ENCODE data around the gene TMEM178B. TPM values are rescaled to one million over a fixed set of nuclear protein-coding genes. Genes with fewer than 3 reads are reported as not detected.

TMEM178B gene
- polyA plus RNA-seq, 1 of the 3 experiments (the other 2 are of a cell fraction) = 0.20 TPM

- Histone ChIP-seq H3K4me3 (ENCODE audit: low read depth in 2 of 2, low read length in 1 of 2) (no peak overlapping the region), H3K36me3 (replicated peaks in 1 of 2; ENCODE audit: control insufficient read depth in 1 of 2, insufficient read depth in 2 of 2, low read length in 1 of 2) (no peaks in the 10 kb centered on the region), H2AFZ (ENCODE audit: low read depth) (no peak overlapping the region), H3K4me1 (ENCODE audit: control insufficient read depth in 1 of 2, insufficient read depth in 2 of 2, low read depth in 1 of 2, low read length in 1 of 2) (peaks cover 0 to 4% of the 10 kb centered on the region in 2 experiments; a peak in 1 of 4 replicates), H4K20me1 (ENCODE audit: insufficient read depth) (no peaks in the 10 kb centered on the region), H3K79me2 (ENCODE audit: insufficient read depth) (no peaks in the 10 kb centered on the region), H3K9me2 (no peaks in the 10 kb centered on the region), H3K4me2 (no peak overlapping the region), H3K27me3 (ENCODE audit: insufficient read depth) (no peaks in the 10 kb centered on the region), H3F3A (replicated peaks; ENCODE audit: insufficient read depth) (no peaks in the 10 kb centered on the region), H3K9ac (no peak overlapping the region), H3K9me3 (no peaks in the 10 kb centered on the region), H3K27ac (ENCODE audit: low read depth in 2 of 2, low read length in 1 of 2) (no peak overlapping the region)
- DNase-seq = no peak
- POLR2A ChIA-PET = no interaction called here
- CTCF ChIA-PET = no interaction called here
- 23% methylated on average over 3 of the region's 3 CpGs for WGBS (ENCODE audit: low lambda C conversion rate)
- TF ChIP-seq MEF2A (IDR thresholded peaks at IDR 0.05; ENCODE audit: borderline replicate concordance, low read depth) (no peak), PBX3 (IDR thresholded peaks at IDR 0.05) (no peak), ELF1 (IDR thresholded peaks at IDR 0.05) (no peak), YY1 (IDR thresholded peaks at IDR 0.05; ENCODE audit: low read depth) (no peak)
Measured at GRCh38 chr7:141280100-141280499, 206.2 kb downstream of the TMEM178B start.

- ChIA-PET CTCF (interaction anchor here (0.7 kb wide), 1 partner anchor 215 kb away, joined by 3 read pairs; no protein-coding TSS in a partner anchor), POLR2A (no interaction called here)
- no peaks in the 10 kb centered on the region for H3K79me2 ChIP-seq (ENCODE audit: insufficient read depth)
- H3K27me3 ChIP-seq (ENCODE audit: insufficient read depth) = no peaks in the 10 kb centered on the region
- H3K27ac ChIP-seq (ENCODE audit: low read depth in 2 of 2, low read length in 1 of 2) = no peak overlapping the region
- no peaks in the 10 kb centered on the region for H3K36me3 ChIP-seq (replicated peaks in 1 of 2; ENCODE audit: control insufficient read depth in 1 of 2, insufficient read depth in 2 of 2, low read length in 1 of 2)
- H3K4me3 ChIP-seq (ENCODE audit: low read depth in 2 of 2, low read length in 1 of 2) = no peak overlapping the region
- H2AFZ ChIP-seq (ENCODE audit: low read depth) = no peak overlapping the region
- H3K9ac ChIP-seq = no peak overlapping the region
- H3K4me1 ChIP-seq (ENCODE audit: control insufficient read depth in 1 of 2, insufficient read depth in 2 of 2, low read depth in 1 of 2, low read length in 1 of 2) = peaks cover 0 to 4% of the 10 kb centered on the region in 2 experiments; a peak in 1 of 4 replicates
- 54% methylated on average over 7 of the region's 7 CpGs for WGBS (ENCODE audit: low lambda C conversion rate)
- no peaks in the 10 kb centered on the region for H3F3A ChIP-seq (replicated peaks; ENCODE audit: insufficient read depth)
- H3K9me3 ChIP-seq = no peaks in the 10 kb centered on the region
- no peak for TF ChIP-seq MEF2A (IDR thresholded peaks at IDR 0.05; ENCODE audit: borderline replicate concordance, low read depth)
- no peak for TF ChIP-seq FOXJ3 (CRISPR knock-in tag; IDR thresholded peaks at IDR 0.05)
- no peak for TF ChIP-seq NRF1 (IDR thresholded peaks at IDR 0.05; ENCODE audit: low read depth, low read length)
- H4K20me1 ChIP-seq (ENCODE audit: insufficient read depth) = no peaks in the 10 kb centered on the region
- DNase-seq = no peak
- no peak overlapping the region for H3K4me2 ChIP-seq
- H3K9me2 ChIP-seq = no peaks in the 10 kb centered on the region
Measured at GRCh38 chr7:141281311-141281710, 207.4 kb downstream of the TMEM178B start.

- 19% methylated on average over 3 of the region's 3 CpGs for WGBS (ENCODE audit: low lambda C conversion rate)
- TF ChIP-seq FOXJ3 (CRISPR knock-in tag; IDR thresholded peaks at IDR 0.05) (no peak), SMC3 (IDR thresholded peaks at IDR 0.05; ENCODE audit: low read depth, low read length) (no peak), NRF1 (IDR thresholded peaks at IDR 0.05; ENCODE audit: low read depth, low read length) (no peak), IRF3 (IDR thresholded peaks at IDR 0.05; ENCODE audit: low read depth, low read length) (no peak), EP300 (IDR thresholded peaks at IDR 0.05; ENCODE audit: borderline replicate concordance in 1 of 2, low read depth in 1 of 2, low read length in 1 of 2) (no peak), MEF2A (IDR thresholded peaks at IDR 0.05; ENCODE audit: borderline replicate concordance, low read depth) (no peak), FOXM1 (IDR thresholded peaks at IDR 0.05; ENCODE audit: low read depth) (no peak), NFIC (IDR thresholded peaks at IDR 0.05; ENCODE audit: borderline replicate concordance) (no peak)
- POLR2A ChIA-PET = no interaction called here
- Histone ChIP-seq H3K36me3 (replicated peaks in 1 of 2; ENCODE audit: control insufficient read depth in 1 of 2, insufficient read depth in 2 of 2, low read length in 1 of 2) (no peaks in the 10 kb centered on the region), H4K20me1 (ENCODE audit: insufficient read depth) (no peaks in the 10 kb centered on the region), H3K4me2 (no peak overlapping the region), H3K4me1 (ENCODE audit: control insufficient read depth in 1 of 2, insufficient read depth in 2 of 2, low read depth in 1 of 2, low read length in 1 of 2) (peaks cover 0 to 5% of the 10 kb centered on the region in 2 experiments; a peak in 1 of 4 replicates), H2AFZ (ENCODE audit: low read depth) (no peak overlapping the region), H3K9me3 (no peaks in the 10 kb centered on the region), H3K79me2 (ENCODE audit: insufficient read depth) (no peaks in the 10 kb centered on the region), H3K27me3 (ENCODE audit: insufficient read depth) (no peaks in the 10 kb centered on the region), H3F3A (replicated peaks; ENCODE audit: insufficient read depth) (no peaks in the 10 kb centered on the region), H3K9ac (no peak overlapping the region), H3K27ac (ENCODE audit: low read depth in 2 of 2, low read length in 1 of 2) (no peak overlapping the region), H3K4me3 (ENCODE audit: low read depth in 2 of 2, low read length in 1 of 2) (no peak overlapping the region), H3K9me2 (no peaks in the 10 kb centered on the region)
- DNase-seq = no peak
- CTCF ChIA-PET = no interaction called here
Measured at GRCh38 chr7:141286522-141286921, 212.7 kb downstream of the TMEM178B start.

All from SK-N-SH (cell line).